ENCODE data around the gene FBXO22. TPM values are rescaled to one million over a fixed set of nuclear protein-coding genes. Genes with fewer than 3 reads are reported as not detected.
A peak's percentile ranks its signal among the peaks of the same experiment; 100 is the strongest.

FBXO22 gene
- total and polyA plus RNA-seq, 2 of the 8 experiments (the other 6 are each of a cell fraction or from before 2014, with no cell fraction given) = 33.2 to 67.3 TPM

DNA sequence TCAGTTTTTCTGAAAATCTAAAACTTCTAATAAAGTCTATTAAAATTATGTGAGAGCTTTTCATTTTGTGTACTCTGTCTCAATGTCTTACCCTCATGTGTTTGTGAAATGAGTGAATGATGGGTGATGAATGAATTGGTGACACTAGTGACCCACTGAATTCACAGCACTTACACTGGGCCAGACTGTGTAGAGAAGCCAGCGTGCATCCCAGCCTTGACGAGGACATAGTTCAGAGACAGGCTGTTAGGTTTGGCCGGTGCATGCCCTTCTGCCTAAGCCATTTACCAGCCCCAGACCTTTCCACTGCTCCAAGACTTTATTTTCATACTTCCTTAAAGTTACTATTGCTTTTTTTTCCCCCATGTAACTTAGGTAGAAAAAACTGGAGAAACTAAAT is 38.8 kb downstream of the FBXO22 start:
- H2BK120ac ChIP-seq (replicated peaks; ENCODE audit: low read depth, low read length) = no peak overlapping the region
- no peak overlapping the region for H2BK20ac ChIP-seq (ENCODE audit: low read length)
- no peak overlapping the region for H3K27ac ChIP-seq (ENCODE audit: low read depth, low read length)
- no peak overlapping the region for H2BK12ac ChIP-seq (ENCODE audit: low read depth, low read length)
- no peaks in the 10 kb centered on the region; the same call in 1 of the 2 replicates for H3K23me2 ChIP-seq (ENCODE audit: low read depth, low read length)
- no peaks in the 10 kb centered on the region for H4K20me1 ChIP-seq (replicated peaks in 1 of 2; ENCODE audit: control insufficient read depth in 1 of 2, insufficient read depth in 2 of 2, low read length in 2 of 2)
- no peak overlapping the region for H3K56ac ChIP-seq (replicated peaks; ENCODE audit: insufficient read length, low read depth, low read length)
- peaks cover 17 to 21% of the 10 kb centered on the region in 2 experiments; a peak in 3 of 4 replicates for H3K9me3 ChIP-seq (ENCODE audit: insufficient read depth in 2 of 2, low read depth in 1 of 2, low read length in 1 of 2)
- no peak overlapping the region for H2BK15ac ChIP-seq (ENCODE audit: low read length)
- H3K79me1 ChIP-seq (ENCODE audit: low read depth, low read length) = no peaks in the 10 kb centered on the region
- H3K4me2 ChIP-seq (ENCODE audit: insufficient read depth in 1 of 2, low read depth in 2 of 2, low read length in 2 of 2) = no peak overlapping the region
- H4K5ac ChIP-seq (ENCODE audit: insufficient read length, low read depth, low read length) = no peak overlapping the region
- no peaks in the 10 kb centered on the region for H3K4me1 ChIP-seq (replicated peaks in 1 of 4; ENCODE audit: control insufficient read depth in 3 of 4, insufficient read depth in 4 of 4, low read length in 3 of 4)
- 91% methylated on average over 3 of the region's 3 CpGs; no CpG with 5 or more reads in 1 of the 2 experiments for WGBS, 2 experiments (ENCODE audit: extremely low coverage in 1 of 2, insufficient coverage in 1 of 2, insufficient read length in 1 of 2, insufficient replicate concordance in 2 of 2, low coverage in 1 of 2, low lambda C conversion rate in 2 of 2, missing lambda C conversion rate in 1 of 2)
- H3K14ac ChIP-seq (ENCODE audit: insufficient read length) = no peak overlapping the region
- no peak for DNase-seq (ENCODE audit: low read depth in 1 of 2, low spot score in 2 of 2)
- no peak overlapping the region for H4K8ac ChIP-seq (ENCODE audit: extremely low read depth, insufficient read depth, low read length)
- H3K36me3 ChIP-seq (ENCODE audit: control insufficient read depth in 2 of 4, insufficient read depth in 4 of 4, low read length in 3 of 4) = peaks cover 2 to 17% (median 9%) of the 10 kb centered on the region in 4 experiments; a peak in 5 of 8 replicates
- H2AFZ ChIP-seq (ENCODE audit: low read length) = no peak overlapping the region
- no peak overlapping the region for H2AK5ac ChIP-seq (ENCODE audit: low read depth, low read length)
- no peak overlapping the region for H2BK5ac ChIP-seq (ENCODE audit: low read depth, low read length)
- H3K4me3 ChIP-seq (ENCODE audit: extremely low read depth in 1 of 4, insufficient read depth in 2 of 4, low read depth in 3 of 4, low read length in 4 of 4) = no peak overlapping the region
- ChIA-PET POLR2A (ENCODE audit: partially characterized antibody) (interaction anchor here (1.0 kb wide), 1 partner anchor 100 kb away, joined by 3 read pairs; no protein-coding TSS in a partner anchor), CTCF (ENCODE audit: partially characterized antibody) (interaction anchor here (0.6 to 2.0 kb wide), 2 partner anchors 14 to 198 kb away, joined by 3 to 6 read pairs; no protein-coding TSS in a partner anchor)
- H3K27me3 ChIP-seq (replicated peaks in 1 of 4; ENCODE audit: control insufficient read depth in 3 of 4, extremely low read depth in 1 of 4, insufficient read depth in 3 of 4, low read length in 3 of 4) = no peaks in the 10 kb centered on the region
- H3K18ac ChIP-seq (ENCODE audit: extremely low read depth, low read length) = no peak overlapping the region
- no peak for FAIRE-seq
- TF ChIP-seq, protein P1, sequence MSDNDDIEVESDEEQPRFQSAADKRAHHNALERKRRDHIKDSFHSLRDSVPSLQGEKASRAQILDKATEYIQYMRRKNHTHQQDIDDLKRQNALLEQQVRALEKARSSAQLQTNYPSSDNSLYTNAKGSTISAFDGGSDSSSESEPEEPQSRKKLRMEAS (IDR thresholded peaks at IDR 0.05) = peak; percentile 60; the same call in 1 of the 2 replicates
- TF ChIP-seq POLR2A (IDR thresholded peaks at IDR 0.05; ENCODE audit: control extremely low read depth in 1 of 2, low read depth in 2 of 2, low read length in 2 of 2) = peak in 1 of 2 experiments; percentile 58; a peak in 2 of 3 replicates
- TF ChIP-seq, protein P2, sequence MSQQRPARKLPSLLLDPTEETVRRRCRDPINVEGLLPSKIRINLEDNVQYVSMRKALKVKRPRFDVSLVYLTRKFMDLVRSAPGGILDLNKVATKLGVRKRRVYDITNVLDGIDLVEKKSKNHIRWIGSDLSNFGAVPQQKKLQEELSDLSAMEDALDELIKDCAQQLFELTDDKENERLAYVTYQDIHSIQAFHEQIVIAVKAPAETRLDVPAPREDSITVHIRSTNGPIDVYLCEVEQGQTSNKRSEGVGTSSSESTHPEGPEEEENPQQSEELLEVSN (IDR thresholded peaks at IDR 0.05) = 0 out of 2 replicates have a peak, but pooled peaks have one; percentile 37
- no peak for TF ChIP-seq NANOG (IDR thresholded peaks at IDR 0.05; ENCODE audit: insufficient read depth, low read depth, low read length, poor library complexity, severe bottlenecking)
- TF ChIP-seq GABPA (IDR thresholded peaks at IDR 0.05; ENCODE audit: borderline replicate concordance, insufficient read depth, low read length) = no peak
- TF ChIP-seq CEBPB (IDR thresholded peaks at IDR 0.05; ENCODE audit: low read depth, low read length) = no peak
- TF ChIP-seq JUN (IDR thresholded peaks at IDR 0.05; ENCODE audit: low read depth, low read length) = no peak
- TF ChIP-seq POLR2AphosphoS5 (IDR thresholded peaks at IDR 0.05; ENCODE audit: low read depth, low read length) = peak; percentile 66; the same call in 1 of the 2 replicates
- no peak overlapping the region for H3K23ac ChIP-seq (ENCODE audit: insufficient read length)
- H3K9ac ChIP-seq (replicated peaks in 1 of 4; ENCODE audit: extremely low read depth in 1 of 4, low read depth in 3 of 4, low read length in 3 of 4) = no peak overlapping the region
- H4K91ac ChIP-seq (replicated peaks; ENCODE audit: insufficient read length, low read length) = no peak overlapping the region
- H3K79me2 ChIP-seq (ENCODE audit: control insufficient read depth in 1 of 2, insufficient read depth in 2 of 2, low read length in 2 of 2) = no peaks in the 10 kb centered on the region
- H3K4ac ChIP-seq (replicated peaks; ENCODE audit: insufficient read length, low read depth, low read length) = no peak overlapping the region
